Bronchial epithelial cell (primary cell): ENCODE data around the gene SOCS6. TPM values are rescaled to one million over a fixed set of nuclear protein-coding genes. Genes with fewer than 3 reads are reported as not detected.

ENCODE experiments used
- DNase-seq: peaks from one replicate; pipeline ENCODE4 v3.0.0-alpha.2; 2010; ENCODE audit warnings: low read depth
- FAIRE-seq: peaks from 2 replicates; lab custom pipeline; 2011; peaks lifted over from hg19 to GRCh38; lab: Jason Lieb, UNC
- H3K27me3 ChIP-seq: 2 replicates; pipeline ENCODE4 v1.5.1; 2011; ENCODE audit warnings: low read length; ENCODE audit not compliant: control insufficient read depth, insufficient read depth
- H3K36me3 ChIP-seq: 2 replicates; pipeline ENCODE4 v1.5.1; 2011; ENCODE audit warnings: low read length; ENCODE audit not compliant: control insufficient read depth, insufficient read depth
- H3K4me3 ChIP-seq: 2 replicates; pipeline ENCODE4 v1.5.1; 2011; ENCODE audit warnings: mild to moderate bottlenecking, low read depth, low read length, control low read depth
- CTCF ChIP-seq: IDR thresholded peaks from 2 replicates; pipeline ENCODE4 v1.5.1; 2011; ENCODE audit warnings: mild to moderate bottlenecking, moderate library complexity, low read length, control low read depth, inconsistent platforms; ENCODE audit not compliant: insufficient read depth, severe bottlenecking
- total RNA-seq: library from RNA; depleted of rRNA; stranded (reverse); fragments of >200 nt; gene quantifications from 2 replicates; pipeline ENCODE4 v1.2.1, GENCODE V29; 2014

The SOCS6 gene
- total RNA-seq, 1 donor from 2014 or later, result 51.6 TPM

- peaks cover 11% of the 10 kb centered on the region for H3K36me3 ChIP-seq
- TF ChIP-seq CTCF, result no peak
- H3K4me3 ChIP-seq, result no peak overlapping the region
- no peaks in the 10 kb centered on the region for H3K27me3 ChIP-seq
- no peak for FAIRE-seq
- no peak for DNase-seq
Observed at GRCh38 chr18:70321616-70322015, 32.8 kb downstream of the SOCS6 start.

GRCh38 chr18:70322385-70322784 is 33.5 kb downstream of the SOCS6 start:
- H3K36me3 ChIP-seq, result peaks cover 11% of the 10 kb centered on the region
- no peak for DNase-seq
- TF ChIP-seq CTCF, result no peak
- no peaks in the 10 kb centered on the region for H3K27me3 ChIP-seq
- H3K4me3 ChIP-seq, result no peak overlapping the region
- no peak for FAIRE-seq

- DNase-seq (peak; percentile 66), FAIRE-seq (no peak)
- Histone ChIP-seq H3K27me3 (no peaks in the 10 kb centered on the region), H3K4me3 (no peak overlapping the region), H3K36me3 (peaks cover 11% of the 10 kb centered on the region)
- no peak for TF ChIP-seq CTCF
Observed at GRCh38 chr18:70322928-70323327, 34.1 kb downstream of the SOCS6 start.

GRCh38 chr18:70324897-70325296 is 36.1 kb downstream of the SOCS6 start:
- peaks cover 11% of the 10 kb centered on the region for H3K36me3 ChIP-seq
- FAIRE-seq (no peak), DNase-seq (no peak)
- no peak overlapping the region for H3K4me3 ChIP-seq
- no peak for TF ChIP-seq CTCF
- H3K27me3 ChIP-seq, result no peaks in the 10 kb centered on the region

GRCh38 chr18:70326255-70326654 is 37.4 kb downstream of the SOCS6 start:
- no peak overlapping the region for H3K4me3 ChIP-seq
- DNase-seq (no peak), FAIRE-seq (no peak)
- TF ChIP-seq CTCF, result no peak
- peaks cover 11% of the 10 kb centered on the region for H3K36me3 ChIP-seq
- no peaks in the 10 kb centered on the region for H3K27me3 ChIP-seq

GRCh38 chr18:70328169-70328568 is 39.3 kb downstream of the SOCS6 start:
- TF ChIP-seq CTCF, result no peak
- no peak for FAIRE-seq
- no peak for DNase-seq
- Histone ChIP-seq H3K36me3 (peaks cover 11% of the 10 kb centered on the region), H3K27me3 (no peaks in the 10 kb centered on the region), H3K4me3 (no peak overlapping the region)
